HepG2 (cell line): ENCODE results near the gene C19orf33. TPM values are rescaled to one million over a fixed set of nuclear protein-coding genes. Genes with fewer than 3 reads are reported as not detected.

Experiments used
- ATF6 ChIP-seq: sonication (generic); formaldehyde crosslinking; conservative IDR thresholded peaks from 2 replicates; pipeline ENCODE4 v1.4.0; 2020; ENCODE audit warnings: missing genetic modification reagents
- BHLHE40 ChIP-seq: IDR thresholded peaks from 2 replicates; pipeline ENCODE4 v1.6.1; 2011; ENCODE audit warnings: low read length, improper control_type of control experiment
- CEBPB ChIP-seq: IDR thresholded peaks from 2 replicates; pipeline ENCODE4 v1.6.1; 2011; ENCODE audit warnings: low read depth, low read length, improper control_type of control experiment, borderline replicate concordance
- FOXK1 ChIP-seq: sonication (generic); formaldehyde crosslinking; IDR thresholded peaks from 2 replicates; pipeline ENCODE4 v1.4.0; 2020; ENCODE audit warnings: low read depth, missing genetic modification reagents, borderline replicate concordance
- FOXO1 ChIP-seq: sonication (generic); formaldehyde crosslinking; IDR thresholded peaks from 2 replicates; pipeline ENCODE4 v1.4.0; 2020; ENCODE audit warnings: missing genetic modification reagents
- MAF1 ChIP-seq: sonication (generic); formaldehyde crosslinking; IDR thresholded peaks from 2 replicates; pipeline ENCODE4 v1.5.0; 2020; ENCODE audit warnings: missing genetic modification reagents, borderline replicate concordance
- MED1 ChIP-seq: sonication (generic); formaldehyde crosslinking; IDR thresholded peaks from 2 replicates; pipeline ENCODE4 v1.4.0; 2020; ENCODE audit warnings: missing genetic modification reagents
- MXI1 ChIP-seq: IDR thresholded peaks from 3 replicates; pipeline ENCODE4 v1.6.1; 2012; ENCODE audit warnings: low read depth, low read length, inconsistent platforms, borderline replicate concordance
- NCOA1 ChIP-seq: sonication (generic); formaldehyde crosslinking; IDR thresholded peaks from 2 replicates; pipeline ENCODE4 v1.9.0; 2021; ENCODE audit warnings: missing genetic modification reagents
- NCOA2 ChIP-seq: sonication (generic); formaldehyde crosslinking; IDR thresholded peaks from 2 replicates; pipeline ENCODE4 v1.8.0; 2022; ENCODE audit warnings: inconsistent platforms
- NR2F1 ChIP-seq, 2 experiments: fragments of 450-650 bp in 1 of 2; formaldehyde crosslinking in 1 of 2; IDR thresholded peaks; 2 replicates each; pipeline versions ENCODE4 v1.5.0 to v1.6.1; 2016 to 2020; ENCODE audit warnings: mild to moderate bottlenecking in 1 of 2, missing compliant biosample characterization in 1 of 2, missing genetic modification reagents in 1 of 2, moderate library complexity in 1 of 2
- NR2F6 ChIP-seq, 2 experiments: IDR thresholded peaks; 2 replicates each; pipeline ENCODE4 v1.6.1; 2016; ENCODE audit warnings: antibody characterized with exemption in 1 of 2, mild to moderate bottlenecking in 1 of 2
- PHF8 ChIP-seq: sonication (generic); formaldehyde crosslinking; IDR thresholded peaks from 2 replicates; pipeline ENCODE4 v1.5.0; 2020; ENCODE audit warnings: missing genetic modification reagents
- SNAI1 ChIP-seq: sonication (generic); formaldehyde crosslinking; IDR thresholded peaks from 2 replicates; pipeline ENCODE4 v1.5.0; 2020; ENCODE audit warnings: mild to moderate bottlenecking, missing genetic modification reagents, borderline replicate concordance
- SP2 ChIP-seq: sonication (generic); formaldehyde crosslinking; IDR thresholded peaks from 2 replicates; pipeline ENCODE4 v1.5.1; 2020; ENCODE audit warnings: mild to moderate bottlenecking, missing genetic modification reagents
- TBX2 ChIP-seq: sonication (generic); formaldehyde crosslinking; IDR thresholded peaks from 2 replicates; pipeline ENCODE4 v1.5.0; 2020; ENCODE audit warnings: missing genetic modification reagents, mild to moderate bottlenecking, borderline replicate concordance
- U2AF2 ChIP-seq: fragments of 200-400 bp; formaldehyde crosslinking; IDR thresholded peaks from 2 replicates; pipeline ENCODE4 v1.6.1; 2017; ENCODE audit warnings: low read depth, mild to moderate bottlenecking, low read length
- ZBTB20 ChIP-seq: sonication (generic); formaldehyde crosslinking; IDR thresholded peaks from 2 replicates; pipeline ENCODE4 v1.8.1; 2023; ENCODE audit warnings: missing genetic modification reagents, low read depth, mild to moderate bottlenecking, borderline replicate concordance
- ZBTB33 ChIP-seq: sonication (generic); formaldehyde crosslinking; IDR thresholded peaks from 2 replicates; pipeline ENCODE4 v1.4.0; 2020; ENCODE audit warnings: missing genetic modification reagents
- ZNF12 ChIP-seq: sonication (generic); formaldehyde crosslinking; IDR thresholded peaks from 2 replicates; pipeline ENCODE4 v1.5.0; 2020; ENCODE audit warnings: missing genetic modification reagents
- ZNF274 ChIP-seq: sonication (generic); formaldehyde crosslinking; IDR thresholded peaks from 2 replicates; pipeline ENCODE4 v1.5.1; 2020; ENCODE audit warnings: mild to moderate bottlenecking, missing genetic modification reagents
- ZNF468 ChIP-seq: sonication (generic); formaldehyde crosslinking; IDR thresholded peaks from 2 replicates; pipeline ENCODE4 v1.8.0; 2022; ENCODE audit warnings: mild to moderate bottlenecking, moderate library complexity, missing genetic modification reagents
- ZNF557 ChIP-seq: sonication (generic); formaldehyde crosslinking; IDR thresholded peaks from 2 replicates; pipeline ENCODE4 v1.4.0; 2020; ENCODE audit warnings: missing genetic modification reagents
- ZNF577 ChIP-seq: sonication (generic); formaldehyde crosslinking; IDR thresholded peaks from 2 replicates; pipeline ENCODE4 v1.4.0; 2020; ENCODE audit warnings: mild to moderate bottlenecking, low read depth, missing genetic modification reagents, borderline replicate concordance
- ZNF639 ChIP-seq: conservative IDR thresholded peaks from 2 replicates; pipeline ENCODE4 v1.6.1; 2018; ENCODE audit warnings: missing genetic modification reagents
- ZSCAN22 ChIP-seq: sonication (generic); formaldehyde crosslinking; IDR thresholded peaks from 2 replicates; pipeline ENCODE4 v1.4.0; 2020; ENCODE audit warnings: mild to moderate bottlenecking, missing genetic modification reagents
- ZSCAN29 ChIP-seq: sonication (generic); formaldehyde crosslinking; conservative IDR thresholded peaks from 2 replicates; pipeline ENCODE4 v1.4.0; 2020; ENCODE audit warnings: mild to moderate bottlenecking, missing genetic modification reagents
- ZZZ3 ChIP-seq: sonication (generic); formaldehyde crosslinking; IDR thresholded peaks from 2 replicates; pipeline ENCODE4 v1.4.0; 2020; ENCODE audit warnings: missing genetic modification reagents, mild to moderate bottlenecking, borderline replicate concordance
- polyA plus RNA-seq, 8 experiments: library from polyadenylated mRNA; depleted of rRNA in 3 of 8; stranded (reverse) in 7 of 8; unstranded in 1 of 8; fragments of >200 nt; fragmentation: Illumina TruSeq in 4 of 8; extraction: Trizol in 4 of 8; gene quantifications; 2 replicates each; pipeline versions ENCODE4 v1.2.1 to v1.2.3, GENCODE V29; 2011 to 2016; ENCODE audit warnings: low read depth in 4 of 8, missing spikeins in 1 of 8, mixed read lengths in 1 of 8; ENCODE audit not compliant: insufficient read depth in 1 of 8
- total RNA-seq, 5 experiments: library from RNA; depleted of rRNA; stranded (reverse); fragments of >200 nt; fragmentation: Illumina TruSeq; extraction: Trizol; gene quantifications; 2 replicates each; pipeline ENCODE4 v1.2.3, GENCODE V29; 2016; ENCODE audit warnings: low read depth in 1 of 5

The C19orf33 gene
- total and polyA plus RNA-seq, 2 of the 13 experiments (the other 11 are each of a cell fraction or from before 2014, with no cell fraction given), result 2.5 to 3.3 TPM

GRCh38 chr19:38266981-38267597 is 37.0 kb upstream of the C19orf33 start (continued):
- no peak for TF ChIP-seq ZNF12
- peak; percentile 15; the same call in 1 of the 2 replicates for TF ChIP-seq ZBTB33 (CRISPR knock-in tag)
- TF ChIP-seq SNAI1, result no peak
- TF ChIP-seq NR2F1 (CRISPR knock-in tag; IDR thresholded peaks at IDR 0.05), result peak in 1 of 2 experiments; percentile 17; a peak in 1 of 4 replicates
- TF ChIP-seq MAF1 (CRISPR knock-in tag), result no peak
- no peak for TF ChIP-seq MXI1
- no peak for TF ChIP-seq SP2 (CRISPR knock-in tag)
- no peak for TF ChIP-seq ZZZ3 (CRISPR knock-in tag)
- TF ChIP-seq ZNF468 (CRISPR knock-in tag), result no peak
- no peak for TF ChIP-seq ZSCAN29 (CRISPR knock-in tag)
- TF ChIP-seq CEBPB, result no peak
- TF ChIP-seq PHF8 (CRISPR knock-in tag), result peak; percentile 43; the same call in 1 of the 2 replicates
- no peak for TF ChIP-seq ZSCAN22 (CRISPR knock-in tag)
- TF ChIP-seq ZBTB20 (CRISPR knock-in tag), result no peak
- no peak for TF ChIP-seq ZNF639 (CRISPR knock-in tag)
- no peak for TF ChIP-seq ZNF577 (CRISPR knock-in tag)
- TF ChIP-seq NCOA2 (CRISPR knock-in tag), result no peak
- no peak for TF ChIP-seq FOXK1 (CRISPR knock-in tag)
- no peak for TF ChIP-seq BHLHE40
- TF ChIP-seq U2AF2, result no peak
- no peak for TF ChIP-seq ZNF557 (CRISPR knock-in tag)
- TF ChIP-seq TBX2 (CRISPR knock-in tag), result no peak
- TF ChIP-seq ATF6 (CRISPR knock-in tag), result no peak
- TF ChIP-seq FOXO1 (CRISPR knock-in tag), result no peak
- peak; percentile 56; the same call in 1 of the 2 replicates for TF ChIP-seq NR2F6 (IDR thresholded peaks at IDR 0.05)
- TF ChIP-seq NR2F6 (CRISPR knock-in tag; IDR thresholded peaks at IDR 0.05), result peak; percentile 53
- TF ChIP-seq ZNF274 (CRISPR knock-in tag), result no peak
- no peak for TF ChIP-seq NCOA1 (CRISPR knock-in tag)
- 0 out of 2 replicates have a peak, but pooled peaks have one; percentile 24 for TF ChIP-seq MED1
